Central memory CD8-positive, alpha-beta T cell (primary cell): ENCODE results near the gene ALKBH2.

ENCODE experiments used
- ATAC-seq: fragments of 150-1000 bp; cut with Tn5 transposase; replicated peaks from 2 replicates; pipeline ENCODE4 v1.10.0; 2022; ENCODE audit warnings: mild to moderate bottlenecking, moderate FRiP score, moderate number of reproducible peaks; ENCODE audit not compliant: poor library complexity, severe bottlenecking; ENCODE audit errors: extremely low read depth
- DNase-seq, 2 donors: peaks; one replicate each; pipeline ENCODE4 v3.0.0; 2021; ENCODE audit warnings: low spot score in 2 of 2
- H3K27ac Mint-ChIP-seq: one replicate; pipeline ENCODE4 v1.8.0; 2022; ENCODE audit warnings: low read depth, mild to moderate bottlenecking, moderate library complexity, mixed read lengths
- H3K27me3 Mint-ChIP-seq: one replicate; pipeline ENCODE4 v1.8.0; 2022; ENCODE audit warnings: mixed read lengths
- H3K36me3 Mint-ChIP-seq: one replicate; pipeline ENCODE4 v1.8.0; 2022; ENCODE audit warnings: mild to moderate bottlenecking, moderate library complexity, mixed read lengths; ENCODE audit not compliant: insufficient read depth
- H3K4me1 Mint-ChIP-seq: one replicate; pipeline ENCODE4 v1.8.0; 2022; ENCODE audit warnings: mixed read lengths
- H3K4me3 Mint-ChIP-seq: one replicate; pipeline ENCODE4 v1.8.0; 2022; ENCODE audit warnings: mild to moderate bottlenecking, moderate library complexity, mixed read lengths
- H3K9me3 Mint-ChIP-seq: one replicate; pipeline ENCODE4 v1.8.0; 2022; ENCODE audit warnings: mixed read lengths

The ALKBH2 gene

GRCh38 chr12:109124878-109125648 is 31.8 kb upstream of the ALKBH2 start:
- DNase-seq, result no peak
- Mint-ChIP-seq H3K27ac (no peak overlapping the region), H3K4me1 (peaks cover 11% of the 10 kb centered on the region), H3K9me3 (no peaks in the 10 kb centered on the region), H3K36me3 (no peaks in the 10 kb centered on the region), H3K27me3 (no peaks in the 10 kb centered on the region), H3K4me3 (no peak overlapping the region)
- no peak for ATAC-seq

GRCh38 chr12:109121346-109121880 is 28.1 kb upstream of the ALKBH2 start:
- ATAC-seq, result no peak

GRCh38 chr12:109120557-109120956 is 27.3 kb upstream of the ALKBH2 start:
- DNase-seq (no peak), ATAC-seq (no peak)
- no peaks in the 10 kb centered on the region for H3K9me3 Mint-ChIP-seq
- H3K4me3 Mint-ChIP-seq, result no peak overlapping the region
- no peaks in the 10 kb centered on the region for H3K27me3 Mint-ChIP-seq
- no peak overlapping the region for H3K27ac Mint-ChIP-seq
- peaks cover 1% of the 10 kb centered on the region for H3K36me3 Mint-ChIP-seq
- peaks cover 10% of the 10 kb centered on the region for H3K4me1 Mint-ChIP-seq

More at GRCh38 chr12:109121346-109121880, 28.1 kb upstream of the ALKBH2 start:
- no peak for DNase-seq
- H3K9me3 Mint-ChIP-seq, result no peaks in the 10 kb centered on the region
- H3K4me3 Mint-ChIP-seq, result no peak overlapping the region
- no peaks in the 10 kb centered on the region for H3K27me3 Mint-ChIP-seq
- no peak overlapping the region for H3K27ac Mint-ChIP-seq
- peaks cover 11% of the 10 kb centered on the region for H3K4me1 Mint-ChIP-seq
- H3K36me3 Mint-ChIP-seq, result no peaks in the 10 kb centered on the region

- Mint-ChIP-seq H3K4me1 (peaks cover 6% of the 10 kb centered on the region), H3K27me3 (no peaks in the 10 kb centered on the region), H3K9me3 (no peaks in the 10 kb centered on the region), H3K36me3 (peaks cover 1% of the 10 kb centered on the region), H3K27ac (no peak overlapping the region), H3K4me3 (no peak overlapping the region)
- DNase-seq, result no peak
- no peak for ATAC-seq
These were observed 26.8 kb upstream of the ALKBH2 start for GRCh38 chr12:109120095-109120494.

GRCh38 chr12:109116611-109116949 is 23.3 kb upstream of the ALKBH2 start:
- Mint-ChIP-seq H3K4me1 (peaks cover 11% of the 10 kb centered on the region), H3K36me3 (peaks cover 1% of the 10 kb centered on the region), H3K4me3 (no peak overlapping the region), H3K27me3 (no peaks in the 10 kb centered on the region), H3K9me3 (no peaks in the 10 kb centered on the region), H3K27ac (no peak overlapping the region)
- DNase-seq, result no peak
- no peak for ATAC-seq

- DNase-seq (no peak), ATAC-seq (no peak)
- peaks cover 11% of the 10 kb centered on the region for H3K4me1 Mint-ChIP-seq
- H3K27ac Mint-ChIP-seq, result no peak within 1 kb of the TSS
- H3K36me3 Mint-ChIP-seq, result peaks cover 3% of the 10 kb centered on the region
- H3K27me3 Mint-ChIP-seq, result no peaks in the 10 kb centered on the region
- no peaks in the 10 kb centered on the region for H3K9me3 Mint-ChIP-seq
- no peak within 1 kb of the TSS for H3K4me3 Mint-ChIP-seq
These were observed 22.7 kb upstream of the ALKBH2 start, which contains the start of gene ACACB for GRCh38 chr12:109115758-109116610. Gene ACACB, plus strand, starts transcription at chr12:109116587. Its CDS starts 22,819 bp downstream, at chr12:109139406.

- Mint-ChIP-seq H3K4me3 (no peak overlapping the region), H3K27ac (no peak overlapping the region), H3K4me1 (peaks cover 13% of the 10 kb centered on the region), H3K9me3 (no peaks in the 10 kb centered on the region), H3K27me3 (no peaks in the 10 kb centered on the region), H3K36me3 (peaks cover 4% of the 10 kb centered on the region)
- no peak for DNase-seq
- ATAC-seq, result no peak
These were observed 22.1 kb upstream of the ALKBH2 start for GRCh38 chr12:109115404-109115757.

- Mint-ChIP-seq H3K27ac (no peak overlapping the region), H3K4me3 (no peak overlapping the region), H3K4me1 (peaks cover 15% of the 10 kb centered on the region), H3K27me3 (no peaks in the 10 kb centered on the region), H3K36me3 (peaks cover 6% of the 10 kb centered on the region), H3K9me3 (no peaks in the 10 kb centered on the region)
- DNase-seq, result no peak
- no peak for ATAC-seq
These were observed 21.4 kb upstream of the ALKBH2 start for GRCh38 chr12:109114644-109115043.

- H3K27me3 Mint-ChIP-seq, result no peaks in the 10 kb centered on the region
- H3K4me1 Mint-ChIP-seq, result peaks cover 15% of the 10 kb centered on the region
- H3K27ac Mint-ChIP-seq, result no peak overlapping the region
- H3K9me3 Mint-ChIP-seq, result no peaks in the 10 kb centered on the region
- DNase-seq (no peak), ATAC-seq (no peak)
- peaks cover 6% of the 10 kb centered on the region for H3K36me3 Mint-ChIP-seq
- no peak overlapping the region for H3K4me3 Mint-ChIP-seq
These were observed 20.5 kb upstream of the ALKBH2 start for GRCh38 chr12:109113661-109114321.

- peaks cover 15% of the 10 kb centered on the region for H3K4me1 Mint-ChIP-seq
These were observed 19.6 kb upstream of the ALKBH2 start for GRCh38 chr12:109112720-109113465.

GRCh38 chr12:109110988-109111495 is 17.8 kb upstream of the ALKBH2 start:
- Mint-ChIP-seq H3K4me1 (peaks cover 15% of the 10 kb centered on the region), H3K27me3 (no peaks in the 10 kb centered on the region), H3K9me3 (no peaks in the 10 kb centered on the region), H3K27ac (peak overlapping the region; percentile 44), H3K36me3 (peaks cover 18% of the 10 kb centered on the region), H3K4me3 (peak overlapping the region; percentile 69)
- ATAC-seq (peak; percentile 69), DNase-seq (no peak)

More at GRCh38 chr12:109112720-109113465, 19.6 kb upstream of the ALKBH2 start:
- Mint-ChIP-seq H3K4me3 (no peak overlapping the region), H3K27me3 (no peaks in the 10 kb centered on the region), H3K36me3 (peaks cover 9% of the 10 kb centered on the region), H3K9me3 (no peaks in the 10 kb centered on the region), H3K27ac (no peak overlapping the region)
- ATAC-seq (no peak), DNase-seq (no peak)
